Measurements from ENCODE around the gene SND1.
"Not testable (repeated sequence)": the region's sequence is repeated elsewhere in the genome, so short reads cannot be mapped to it uniquely, and the experiment has no call there.

The SND1 gene

GRCh38 chr7:127901895-127902703 lies 250.1 kb downstream of the SND1 start:
- DNase-seq (ENCODE audit: low spot score) = no peak
- TF ChIP-seq CTCF (IDR thresholded peaks at IDR 0.05; ENCODE audit: extremely low read depth, missing control alignments) = no peak

GRCh38 chr7:127902753-127903152 lies 250.8 kb downstream of the SND1 start:
- DNase-seq (ENCODE audit: low spot score) = not testable (repeated sequence)

- no peak for TF ChIP-seq CTCF (IDR thresholded peaks at IDR 0.05; ENCODE audit: extremely low read depth, missing control alignments)
- no peak for DNase-seq (ENCODE audit: low spot score)
Measured at GRCh38 chr7:127903892-127904669, 252.1 kb downstream of the SND1 start.

- DNase-seq (ENCODE audit: low spot score) = no peak
- no peak for TF ChIP-seq CTCF (IDR thresholded peaks at IDR 0.05; ENCODE audit: extremely low read depth, missing control alignments)
Measured at GRCh38 chr7:127904670-127904985, 252.6 kb downstream of the SND1 start.

- TF ChIP-seq CTCF (IDR thresholded peaks at IDR 0.05; ENCODE audit: extremely low read depth, missing control alignments) = no peak
- no peak for DNase-seq (ENCODE audit: low spot score)
Measured at GRCh38 chr7:127905021-127905420, 253.0 kb downstream of the SND1 start.

- no peak for TF ChIP-seq CTCF (IDR thresholded peaks at IDR 0.05; ENCODE audit: extremely low read depth, missing control alignments)
Measured at GRCh38 chr7:127905491-127906330, 253.7 kb downstream of the SND1 start.

GRCh38 chr7:127907110-127908040 lies 255.4 kb downstream of the SND1 start:
- TF ChIP-seq CTCF (IDR thresholded peaks at IDR 0.05; ENCODE audit: extremely low read depth, missing control alignments) = no peak

More at GRCh38 chr7:127905491-127906330, 253.7 kb downstream of the SND1 start:
- no peak for DNase-seq (ENCODE audit: low spot score)

More at GRCh38 chr7:127907110-127908040, 255.4 kb downstream of the SND1 start:
- no peak for DNase-seq (ENCODE audit: low spot score)

Data from GM20000 (cell line).